Measurements from ENCODE around the gene WIZ. TPM values are rescaled to one million over a fixed set of nuclear protein-coding genes. Genes with fewer than 3 reads are reported as not detected.
A peak's percentile ranks its signal among the peaks of the same experiment; 100 is the strongest.

WIZ gene
- total and polyA plus RNA-seq, 12 donors, result 18.7 to 34.3 (median 21.3) TPM

- peaks cover 0 to 20% (median 3%) of the 10 kb centered on the region in 9 donors for H3K36me3 ChIP-seq
- intact Hi-C loops (cut with DNase I), result no loop called here
- peak overlapping the region; percentile 59 to 98 (median 82) for H3K4me3 ChIP-seq
- ATAC-seq, result peak; percentile 89 to 95 (median 92)
- no peaks in the 10 kb centered on the region for H3K27me3 ChIP-seq
- peaks cover 14 to 49% (median 37%) of the 10 kb centered on the region in 9 donors for H3K4me1 ChIP-seq
- peak; percentile 92 to 95 for DNase-seq
- TF ChIP-seq, protein P1, sequence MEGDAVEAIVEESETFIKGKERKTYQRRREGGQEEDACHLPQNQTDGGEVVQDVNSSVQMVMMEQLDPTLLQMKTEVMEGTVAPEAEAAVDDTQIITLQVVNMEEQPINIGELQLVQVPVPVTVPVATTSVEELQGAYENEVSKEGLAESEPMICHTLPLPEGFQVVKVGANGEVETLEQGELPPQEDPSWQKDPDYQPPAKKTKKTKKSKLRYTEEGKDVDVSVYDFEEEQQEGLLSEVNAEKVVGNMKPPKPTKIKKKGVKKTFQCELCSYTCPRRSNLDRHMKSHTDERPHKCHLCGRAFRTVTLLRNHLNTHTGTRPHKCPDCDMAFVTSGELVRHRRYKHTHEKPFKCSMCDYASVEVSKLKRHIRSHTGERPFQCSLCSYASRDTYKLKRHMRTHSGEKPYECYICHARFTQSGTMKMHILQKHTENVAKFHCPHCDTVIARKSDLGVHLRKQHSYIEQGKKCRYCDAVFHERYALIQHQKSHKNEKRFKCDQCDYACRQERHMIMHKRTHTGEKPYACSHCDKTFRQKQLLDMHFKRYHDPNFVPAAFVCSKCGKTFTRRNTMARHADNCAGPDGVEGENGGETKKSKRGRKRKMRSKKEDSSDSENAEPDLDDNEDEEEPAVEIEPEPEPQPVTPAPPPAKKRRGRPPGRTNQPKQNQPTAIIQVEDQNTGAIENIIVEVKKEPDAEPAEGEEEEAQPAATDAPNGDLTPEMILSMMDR (IDR thresholded peaks at IDR 0.05), result no peak
- H3K27ac ChIP-seq, result peak overlapping the region; percentile 59 to 99 (median 96)
- 0 to 1% methylated on average over 56 to 75 of the region's 75 CpGs for WGBS, 2 donors
- no peaks in the 10 kb centered on the region for H3K9me3 ChIP-seq
Observed at GRCh38 chr19:15432629-15433518, 16.9 kb downstream of the WIZ start.

- Histone ChIP-seq H3K4me3 (peak overlapping the region; percentile 70 to 93 (median 79)), H3K4me1 (peaks cover 14 to 49% (median 37%) of the 10 kb centered on the region in 9 donors), H3K9me3 (no peaks in the 10 kb centered on the region), H3K27me3 (no peaks in the 10 kb centered on the region), H3K36me3 (peaks cover 0 to 28% (median 11%) of the 10 kb centered on the region in 9 donors), H3K27ac (peak overlapping the region in 9 of 10 donors; percentile 47 to 87 (median 74))
- WGBS, 2 donors, result 0 to 1% methylated on average over 20 to 44 of the region's 44 CpGs
- TF ChIP-seq, protein P1 (IDR thresholded peaks at IDR 0.05), result no peak
- intact Hi-C loops (cut with DNase I), result no loop called here
- no peak for DNase-seq
- no peak for ATAC-seq
Observed at GRCh38 chr19:15432018-15432494, 17.7 kb downstream of the WIZ start.

DNA sequence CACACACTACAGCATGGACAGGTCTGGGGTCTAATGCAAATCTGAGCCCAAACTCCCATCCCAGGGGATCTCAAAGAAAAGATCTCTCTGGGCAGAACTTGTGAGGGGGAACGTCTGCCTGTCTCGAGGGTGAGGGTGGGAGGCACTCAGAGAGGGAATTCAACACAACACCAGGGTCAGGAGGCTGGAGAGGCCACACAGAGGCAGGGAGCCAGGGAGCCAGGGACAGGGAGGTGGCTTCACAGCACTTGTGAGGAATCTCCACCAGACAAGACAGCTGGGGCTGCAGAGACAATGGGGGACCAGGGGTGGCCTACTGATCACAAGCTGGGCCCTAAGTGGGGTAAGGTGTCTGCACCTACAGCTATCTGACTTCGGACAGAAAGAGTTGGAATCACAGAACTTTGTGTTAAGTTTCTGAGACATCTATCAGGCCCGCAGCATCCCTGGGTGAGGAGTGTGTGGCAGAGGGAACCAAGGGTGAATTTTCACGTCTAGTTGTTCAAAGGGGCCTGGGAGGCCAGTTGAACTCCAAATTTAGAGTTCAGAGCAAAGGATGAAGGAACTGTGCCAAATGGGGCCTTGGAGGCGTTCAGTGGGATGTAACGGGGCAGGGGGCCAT lies 18.2 kb downstream of the WIZ start:
- no peaks in the 10 kb centered on the region for H3K9me3 ChIP-seq
- H3K4me3 ChIP-seq, result peak overlapping the region; percentile 70 to 93 (median 79)
- ATAC-seq (no peak), DNase-seq (no peak)
- WGBS, 2 donors, result 12 to 18% methylated on average over 7 of the region's 7 CpGs
- intact Hi-C loops (cut with DNase I), result no loop called here
- peak overlapping the region in 7 of 10 donors; percentile 47 to 87 (median 75) for H3K27ac ChIP-seq
- TF ChIP-seq, protein P1 (IDR thresholded peaks at IDR 0.05), result no peak
- H3K4me1 ChIP-seq, result peaks cover 14 to 49% (median 37%) of the 10 kb centered on the region in 9 donors
- H3K27me3 ChIP-seq, result no peaks in the 10 kb centered on the region
- peaks cover 0 to 34% (median 11%) of the 10 kb centered on the region in 9 donors for H3K36me3 ChIP-seq

DNA sequence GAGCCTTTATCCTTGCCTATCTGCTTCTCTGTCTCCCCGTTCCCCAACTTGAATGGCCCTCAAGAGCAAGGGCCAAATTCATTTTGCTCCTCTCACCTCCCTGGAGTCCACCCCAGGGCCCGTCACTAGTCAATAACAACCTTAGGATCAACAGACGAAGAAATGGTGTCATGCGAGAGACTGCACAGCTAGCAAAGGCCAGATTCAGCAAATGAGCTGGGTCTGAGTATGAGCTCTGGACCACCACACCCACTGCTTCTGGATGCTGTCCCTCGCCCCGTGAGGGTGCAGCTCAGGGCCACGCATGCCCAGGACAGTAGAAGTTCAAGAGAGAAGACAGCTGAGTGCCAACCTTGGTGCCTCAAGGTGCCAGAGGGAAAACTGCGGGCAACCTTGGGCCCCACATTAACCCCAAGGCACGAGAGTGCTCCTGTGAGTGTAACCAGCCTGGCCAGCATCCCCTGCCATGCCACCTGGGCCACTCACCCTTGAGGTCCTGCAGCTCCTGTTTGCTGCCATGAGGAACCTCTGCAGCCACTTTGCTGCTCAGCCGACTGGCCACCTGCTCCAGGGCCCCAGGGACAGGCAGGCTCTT lies 19.1 kb downstream of the WIZ start:
- 82 to 87% methylated on average over 10 of the region's 10 CpGs for WGBS, 2 donors
- ATAC-seq, result no peak
- Histone ChIP-seq H3K4me1 (peaks cover 14 to 49% (median 37%) of the 10 kb centered on the region in 9 donors), H3K27me3 (no peaks in the 10 kb centered on the region), H3K9me3 (no peaks in the 10 kb centered on the region), H3K27ac (no peak overlapping the region), H3K36me3 (peaks cover 0 to 41% (median 15%) of the 10 kb centered on the region in 9 donors), H3K4me3 (peak overlapping the region in 5 of 10 donors; percentile 72 to 92 (median 76))
- TF ChIP-seq, protein P1 (IDR thresholded peaks at IDR 0.05), result no peak
- no peak for DNase-seq
- intact Hi-C loops (cut with DNase I), result no loop called here
